ENCODE measurements around the gene KCNK2. TPM values are rescaled to one million over a fixed set of nuclear protein-coding genes. Genes with fewer than 3 reads are reported as not detected.

KCNK2 gene
- total and polyA plus RNA-seq, 10 of the 15 experiments (the other 5 are each of a cell fraction or from before 2014, with no cell fraction given): 0.04 to 0.13 (median 0.08) TPM; not detected in 4

DNA sequence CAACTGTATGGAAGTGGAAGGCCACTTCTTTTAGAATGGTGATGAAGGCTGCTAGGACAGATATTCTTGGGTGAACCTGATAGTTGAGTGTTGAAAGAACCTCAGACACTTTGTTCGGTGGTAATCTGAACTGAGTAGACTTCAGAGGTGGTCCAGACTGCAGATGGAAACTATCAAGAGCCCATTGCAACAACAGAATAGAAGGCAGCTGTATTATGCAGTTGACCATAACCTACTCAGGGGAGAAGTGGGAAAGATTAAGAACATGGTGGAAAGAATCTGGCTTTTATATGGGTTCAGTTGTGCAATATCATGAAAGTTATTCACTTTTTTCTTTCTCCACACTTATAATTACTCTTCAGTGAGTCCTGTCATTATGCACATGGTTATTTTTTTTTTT lies 194.0 kb downstream of the KCNK2 start (continued):
- TF ChIP-seq RB1 (IDR thresholded peaks at IDR 0.05; ENCODE audit: borderline replicate concordance): no peak
- no peak for TF ChIP-seq SPI1 (IDR thresholded peaks at IDR 0.05; ENCODE audit: borderline replicate concordance, insufficient read depth, low read depth, low read length)
- no peak for TF ChIP-seq SUZ12 (IDR thresholded peaks at IDR 0.05; ENCODE audit: unreplicated experiment)
- no peak for TF ChIP-seq HCFC1 (IDR thresholded peaks at IDR 0.05; ENCODE audit: low read length)
- no peak for TF ChIP-seq BCL3 (IDR thresholded peaks at IDR 0.05; ENCODE audit: borderline replicate concordance, insufficient read depth, low read depth, low read length, poor library complexity, severe bottlenecking)
- no peak for TF ChIP-seq NFIC (IDR thresholded peaks at IDR 0.05; ENCODE audit: low read depth, low read length)
- no peak for TF ChIP-seq ATF3 (IDR thresholded peaks at IDR 0.05; ENCODE audit: borderline replicate concordance, extremely low read depth, low read depth, low read length)
- TF ChIP-seq SMAD5 (IDR thresholded peaks at IDR 0.05; ENCODE audit: low read depth): no peak
- no peak for TF ChIP-seq CBX3 (IDR thresholded peaks at IDR 0.05; ENCODE audit: borderline replicate concordance, low read depth)
- no peak for TF ChIP-seq RFX5 (IDR thresholded peaks at IDR 0.05; ENCODE audit: low read depth, low read length)
- TF ChIP-seq ZNF384 (IDR thresholded peaks at IDR 0.05; ENCODE audit: borderline replicate concordance, low read depth, low read length): no peak
- TF ChIP-seq NRF1 (conservative IDR thresholded peaks at IDR 0.05; ENCODE audit: low read depth, low read length): no peak

GRCh38 chr1:215277532-215277931 lies 195.0 kb downstream of the KCNK2 start:
- no peaks in the 10 kb centered on the region for H3K9me3 ChIP-seq (replicated peaks; ENCODE audit: control insufficient read depth, insufficient read depth, low read length)
- intact Hi-C loops (cut with micrococcal nuclease; ENCODE audit: unreplicated experiment): no loop called here
- no peaks in the 10 kb centered on the region for H3K27me3 ChIP-seq (replicated peaks in 1 of 2; ENCODE audit: control insufficient read depth in 2 of 2, insufficient read depth in 2 of 2, low read length in 1 of 2)
- ATAC-seq (no peak), FAIRE-seq (no peak), DNase-seq (ENCODE audit: low read depth, low spot score) (no peak)
- TF ChIP-seq PAX5 (IDR thresholded peaks at IDR 0.05; ENCODE audit: borderline replicate concordance, low read depth, low read length) (no peak), ETV6 (conservative IDR thresholded peaks at IDR 0.05 in 1 of 2, IDR thresholded peaks at IDR 0.05 in 1 of 2; ENCODE audit: borderline replicate concordance in 1 of 2, low read depth in 1 of 2) (no peak), STAT3 (IDR thresholded peaks at IDR 0.05; ENCODE audit: low read depth, low read length) (no peak), MYC (IDR thresholded peaks at IDR 0.05; ENCODE audit: insufficient read depth, insufficient read length, insufficient replicate concordance, low read length, severe bottlenecking) (no peak)
- H3K4me1 ChIP-seq (ENCODE audit: control insufficient read depth, insufficient read depth, low read length): no peaks in the 10 kb centered on the region
- RAD21 ChIA-PET (ENCODE audit: unreplicated experiment): no interaction called here
- CTCF ChIA-PET: no interaction called here
- H3K4me3 ChIP-seq: no peak overlapping the region
- 0% methylated on average over 2 of the region's 2 CpGs for WGBS (ENCODE audit: insufficient coverage, insufficient replicate concordance, low lambda C conversion rate, missing lambda C conversion rate)
- no peaks in the 10 kb centered on the region for H4K20me1 ChIP-seq (ENCODE audit: control insufficient read depth, insufficient read depth)
- POLR2A ChIA-PET: no interaction called here
- no TSS peak for BruUV-seq (replicated peaks)
- in situ Hi-C loops (cut with MboI): no loop called here
- no peak overlapping the region for H3K9ac ChIP-seq (ENCODE audit: control insufficient read depth, insufficient read depth, low read length)
- no peak overlapping the region for H3K27ac ChIP-seq (ENCODE audit: control insufficient read depth, insufficient read depth)
- H3K79me2 ChIP-seq (ENCODE audit: control insufficient read depth, insufficient read depth, low read length): no peaks in the 10 kb centered on the region
- SMC1A ChIA-PET (ENCODE audit: uncharacterized antibody, unreplicated experiment): no interaction called here
- H3K36me3 ChIP-seq (ENCODE audit: control insufficient read depth in 2 of 2, insufficient read depth in 2 of 2, low read length in 1 of 2): no peaks in the 10 kb centered on the region
- H3K4me2 ChIP-seq (ENCODE audit: control insufficient read depth, insufficient read depth): no peak overlapping the region
- H2AFZ ChIP-seq (ENCODE audit: control insufficient read depth, low read depth, low read length): no peak overlapping the region

Measured in GM12878 (cell line).